GM12801 (cell line): ENCODE results near the gene INPP5K.

Experiments
- CTCF ChIP-seq: IDR thresholded peaks from one replicate; pipeline ENCODE4 v1.5.1; 2011; ENCODE audit warnings: control low read depth; ENCODE audit not compliant: insufficient read length; ENCODE audit errors: extremely low read depth

Gene INPP5K

GRCh38 chr17:1553354-1554266, 37.2 kb upstream of the INPP5K start:
- no peak for TF ChIP-seq CTCF

GRCh38 chr17:1552932-1553331, 36.5 kb upstream of the INPP5K start:
- TF ChIP-seq CTCF, result no peak

GRCh38 chr17:1551741-1552140, 35.3 kb upstream of the INPP5K start:
- no peak for TF ChIP-seq CTCF

- no peak for TF ChIP-seq CTCF
Measured at GRCh38 chr17:1548032-1548431, 31.6 kb upstream of the INPP5K start.

- TF ChIP-seq CTCF, result no peak
Measured at GRCh38 chr17:1546292-1546922, 30.0 kb upstream of the INPP5K start.

GRCh38 chr17:1545618-1546017, 29.2 kb upstream of the INPP5K start:
- TF ChIP-seq CTCF, result no peak

- no peak for TF ChIP-seq CTCF
Measured at GRCh38 chr17:1542316-1542715, 25.9 kb upstream of the INPP5K start.
